CD14-positive monocyte (primary cell): Measurements from ENCODE around the gene ACCS. TPM values are rescaled to one million over a fixed set of nuclear protein-coding genes. Genes with fewer than 3 reads are reported as not detected.

Experiments
- DNase-seq, 3 donors: peaks; one replicate each; pipeline ENCODE4 v3.0.0-alpha.2; 2011 to 2022
- H2AFZ ChIP-seq: 2 replicates; pipeline ENCODE4 v1.6.0; 2012; ENCODE audit warnings: mild to moderate bottlenecking, low read depth, low read length, inconsistent platforms; ENCODE audit not compliant: insufficient read depth, poor library complexity, severe bottlenecking
- H3K27ac ChIP-seq, 2 donors: 1 replicate in 1 of 2; 2 replicates in 1 of 2; pipeline ENCODE4 v1.5.1; 2012 to 2013; ENCODE audit warnings: low read length in 2 of 2, control low read depth in 1 of 2, inconsistent platforms in 1 of 2, low read depth in 1 of 2, mild to moderate bottlenecking in 1 of 2
- H3K27me3 ChIP-seq, 2 donors: one replicate each; pipeline versions ENCODE4 v1.6.0 to v1.6.1; 2011 to 2013; ENCODE audit warnings: low read length in 2 of 2; ENCODE audit not compliant: control insufficient read depth in 2 of 2, insufficient read depth in 2 of 2
- H3K36me3 ChIP-seq, 2 donors: replicated peaks in 1 of 2; 1 replicate in 1 of 2; 2 replicates in 1 of 2; pipeline versions ENCODE4 v1.5.1 to v1.6.1; 2012 to 2013; ENCODE audit warnings: low read length in 2 of 2, control low read depth in 1 of 2, inconsistent platforms in 1 of 2, mild to moderate bottlenecking in 1 of 2; ENCODE audit not compliant: insufficient read depth in 2 of 2, control insufficient read depth in 1 of 2
- H3K4me1 ChIP-seq, 2 donors: 1 replicate in 1 of 2; 2 replicates in 1 of 2; pipeline versions ENCODE4 v1.5.1 to v1.6.1; 2012 to 2013; ENCODE audit warnings: low read length in 2 of 2, control low read depth in 1 of 2, inconsistent platforms in 1 of 2, mild to moderate bottlenecking in 1 of 2, moderate library complexity in 1 of 2; ENCODE audit not compliant: insufficient read depth in 2 of 2, control insufficient read depth in 1 of 2
- H3K4me2 ChIP-seq: replicated peaks from 2 replicates; pipeline ENCODE3; 2012; ENCODE audit warnings: low read length, moderate library complexity, mild to moderate bottlenecking; ENCODE audit not compliant: poor library complexity, severe bottlenecking; ENCODE audit errors: extremely low read depth
- H3K4me3 ChIP-seq, 3 experiments: fragments of 200-600 bp in 1 of 3; sonication (generic) in 1 of 3; replicated peaks in 1 of 3; 1 replicate in 2 of 3; 2 replicates in 1 of 3; pipeline ENCODE4 v1.5.1; 2011 to 2013; ENCODE audit warnings: low read length in 3 of 3, mild to moderate bottlenecking in 3 of 3, control low read depth in 2 of 3, low read depth in 2 of 3, inconsistent platforms in 1 of 3, moderate library complexity in 1 of 3
- H3K79me2 ChIP-seq: 2 replicates; pipeline ENCODE4 v1.6.0; 2012; ENCODE audit warnings: mild to moderate bottlenecking, control low read depth, inconsistent platforms, low read length, moderate library complexity; ENCODE audit not compliant: insufficient read depth
- H3K9ac ChIP-seq: 2 replicates; pipeline ENCODE4 v1.6.0; 2017; ENCODE audit warnings: low read length, mild to moderate bottlenecking; ENCODE audit not compliant: insufficient read depth, poor library complexity, severe bottlenecking
- H3K9me3 ChIP-seq, 2 donors: replicated peaks in 1 of 2; 1 replicate in 1 of 2; 2 replicates in 1 of 2; pipeline versions ENCODE4 v1.5.1 to v1.6.1; 2012 to 2013; ENCODE audit warnings: low read length in 2 of 2, control low read depth in 1 of 2; ENCODE audit not compliant: control insufficient read depth in 1 of 2, insufficient read depth in 1 of 2
- H4K20me1 ChIP-seq: 2 replicates; pipeline ENCODE4 v1.6.0; 2012; ENCODE audit warnings: mild to moderate bottlenecking, low read length, control low read depth, moderate library complexity; ENCODE audit not compliant: insufficient read depth
- H3K27ac Mint-ChIP-seq, 7 donors: one replicate each; pipeline ENCODE4 v1.8.0; 2020; ENCODE audit warnings: mild to moderate bottlenecking in 7 of 7, mixed read lengths in 7 of 7, moderate library complexity in 6 of 7, inconsistent platforms in 2 of 7
- H3K27me3 Mint-ChIP-seq, 3 donors: one replicate each; pipeline ENCODE4 v1.8.0; 2021 to 2022; ENCODE audit warnings: low read depth in 3 of 3, mild to moderate bottlenecking in 3 of 3, mixed read lengths in 3 of 3, moderate library complexity in 3 of 3, inconsistent platforms in 1 of 3
- H3K36me3 Mint-ChIP-seq, 2 donors: one replicate each; pipeline ENCODE4 v1.8.0; 2020; ENCODE audit warnings: mixed read lengths in 2 of 2, inconsistent platforms in 1 of 2, mild to moderate bottlenecking in 1 of 2
- H3K4me1 Mint-ChIP-seq: one replicate; pipeline ENCODE4 v1.8.0; 2020; ENCODE audit warnings: mild to moderate bottlenecking, mixed read lengths
- H3K4me3 Mint-ChIP-seq, 2 donors: one replicate each; pipeline ENCODE4 v1.8.0; 2020; ENCODE audit warnings: mild to moderate bottlenecking in 2 of 2, mixed read lengths in 2 of 2, moderate library complexity in 1 of 2
- H3K9me3 Mint-ChIP-seq, 7 donors: one replicate each; pipeline ENCODE4 v1.8.0; 2020 to 2022; ENCODE audit warnings: mixed read lengths in 7 of 7, mild to moderate bottlenecking in 6 of 7, moderate library complexity in 6 of 7, inconsistent platforms in 2 of 7
- WGBS: methylation state at CpG from one replicate; pipeline ENCODE4 v1.1.5; 2013; ENCODE audit warnings: missing lambda C conversion rate; ENCODE audit not compliant: insufficient coverage; 5-methylcytosine and 5-hydroxymethylcytosine counted together
- intact Hi-C, 2 donors: fragments of 100-400 bp; cut with micrococcal nuclease; formaldehyde crosslinking; loops; one replicate each; pipeline versions ENCODE4 v1.15.0 to v1.15.1; 2023
- polyA plus RNA-seq, 3 donors: library from polyadenylated mRNA; depleted of rRNA in 1 of 3; unstranded in 2 of 3; stranded (reverse) in 1 of 3; fragments of 300-500 nt in 2 of 3; fragments of >200 nt in 1 of 3; fragmentation: Illumina TruSeq in 2 of 3; gene quantifications; 1 replicate in 2 of 3; 2 replicates in 1 of 3; pipeline ENCODE4 v1.2.3, GENCODE V29; 2012 to 2021
- TF ChIP-seq, protein P1 (sequence below): fragments of 200-600 bp; IDR thresholded peaks from one replicate; pipeline ENCODE4 v1.8.0; 2022; ENCODE audit warnings: antibody characterized with exemption, mild to moderate bottlenecking

Gene ACCS
- polyA plus RNA-seq, 3 donors = 1.3 to 46.6 (median 1.7) TPM

DNA sequence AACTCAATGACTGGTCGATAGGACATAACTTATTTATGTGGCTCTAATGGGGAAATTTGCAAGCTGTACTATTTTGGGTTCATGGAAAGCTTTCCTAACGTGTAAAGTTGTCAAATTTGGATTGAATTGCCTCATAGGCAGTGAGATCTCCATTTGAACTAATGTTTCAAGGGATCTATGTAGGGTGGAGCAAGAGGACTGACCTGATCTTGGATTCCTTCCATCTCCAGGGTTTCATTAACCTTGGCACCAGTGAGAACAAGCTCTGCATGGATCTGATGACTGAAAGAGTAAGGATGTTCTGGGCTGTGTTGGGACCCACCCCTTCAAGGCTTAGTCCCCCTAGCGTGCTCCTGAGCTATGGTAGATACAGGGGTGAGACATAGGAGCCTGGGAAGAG lies 16.2 kb upstream of the ACCS start:
- H3K27ac Mint-ChIP-seq = no peak overlapping the region
- no peak overlapping the region for H3K27ac ChIP-seq
- H3K4me1 ChIP-seq = no peaks in the 10 kb centered on the region
- H3K9me3 ChIP-seq = no peaks in the 10 kb centered on the region
- H3K36me3 ChIP-seq = no peaks in the 10 kb centered on the region
- H4K20me1 ChIP-seq = no peaks in the 10 kb centered on the region
- no peak overlapping the region for H2AFZ ChIP-seq
- 73% methylated on average over 1 of the region's 3 CpGs for WGBS
- intact Hi-C loops = no loop called here
- no peak overlapping the region for H3K4me3 Mint-ChIP-seq
- no peaks in the 10 kb centered on the region for H3K27me3 ChIP-seq
- H3K27me3 Mint-ChIP-seq = peaks cover 1 to 5% (median 4%) of the 10 kb centered on the region in 3 donors
- H3K4me1 Mint-ChIP-seq = no peaks in the 10 kb centered on the region
- no peak overlapping the region for H3K4me2 ChIP-seq
- H3K79me2 ChIP-seq = no peaks in the 10 kb centered on the region
- H3K9ac ChIP-seq = no peak overlapping the region
- peaks cover 0 to 8% (median 0%) of the 10 kb centered on the region in 7 donors for H3K9me3 Mint-ChIP-seq
- no peak for DNase-seq
- TF ChIP-seq, protein P1, sequence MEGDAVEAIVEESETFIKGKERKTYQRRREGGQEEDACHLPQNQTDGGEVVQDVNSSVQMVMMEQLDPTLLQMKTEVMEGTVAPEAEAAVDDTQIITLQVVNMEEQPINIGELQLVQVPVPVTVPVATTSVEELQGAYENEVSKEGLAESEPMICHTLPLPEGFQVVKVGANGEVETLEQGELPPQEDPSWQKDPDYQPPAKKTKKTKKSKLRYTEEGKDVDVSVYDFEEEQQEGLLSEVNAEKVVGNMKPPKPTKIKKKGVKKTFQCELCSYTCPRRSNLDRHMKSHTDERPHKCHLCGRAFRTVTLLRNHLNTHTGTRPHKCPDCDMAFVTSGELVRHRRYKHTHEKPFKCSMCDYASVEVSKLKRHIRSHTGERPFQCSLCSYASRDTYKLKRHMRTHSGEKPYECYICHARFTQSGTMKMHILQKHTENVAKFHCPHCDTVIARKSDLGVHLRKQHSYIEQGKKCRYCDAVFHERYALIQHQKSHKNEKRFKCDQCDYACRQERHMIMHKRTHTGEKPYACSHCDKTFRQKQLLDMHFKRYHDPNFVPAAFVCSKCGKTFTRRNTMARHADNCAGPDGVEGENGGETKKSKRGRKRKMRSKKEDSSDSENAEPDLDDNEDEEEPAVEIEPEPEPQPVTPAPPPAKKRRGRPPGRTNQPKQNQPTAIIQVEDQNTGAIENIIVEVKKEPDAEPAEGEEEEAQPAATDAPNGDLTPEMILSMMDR = no peak
- H3K36me3 Mint-ChIP-seq = no peaks in the 10 kb centered on the region
- no peak overlapping the region for H3K4me3 ChIP-seq

DNA sequence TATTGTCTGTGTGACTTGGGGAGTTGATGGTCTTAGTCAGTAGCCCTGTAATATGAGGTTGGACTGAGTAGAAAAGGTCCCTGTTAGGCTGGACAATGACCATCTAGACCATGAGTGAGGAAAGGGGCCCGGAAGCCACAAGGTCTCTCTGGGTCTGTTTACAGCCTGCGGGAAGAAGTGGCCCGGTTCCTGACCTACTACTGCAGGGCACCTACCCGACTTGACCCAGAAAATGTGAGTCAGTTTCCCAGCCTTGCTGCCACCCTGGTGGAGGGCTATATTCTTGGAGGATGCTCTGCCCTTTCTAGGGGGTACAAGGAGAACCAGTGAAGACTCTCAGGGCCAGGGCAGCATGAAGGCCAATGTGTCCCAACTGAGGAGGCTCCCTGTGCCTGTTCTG lies 14.9 kb upstream of the ACCS start:
- H3K4me1 Mint-ChIP-seq = no peaks in the 10 kb centered on the region
- DNase-seq = no peak
- H3K9me3 ChIP-seq = no peaks in the 10 kb centered on the region
- no peak overlapping the region for H2AFZ ChIP-seq
- no peak overlapping the region for H3K9ac ChIP-seq
- no peak overlapping the region for H3K4me3 ChIP-seq
- H3K79me2 ChIP-seq = no peaks in the 10 kb centered on the region
- H3K36me3 ChIP-seq = no peaks in the 10 kb centered on the region
- no peaks in the 10 kb centered on the region for H4K20me1 ChIP-seq
- WGBS = 97% methylated on average over 3 of the region's 4 CpGs
- no peak overlapping the region for H3K4me2 ChIP-seq
- peaks cover 0 to 8% (median 0%) of the 10 kb centered on the region in 7 donors for H3K9me3 Mint-ChIP-seq
- no peak overlapping the region for H3K4me3 Mint-ChIP-seq
- intact Hi-C loops = no loop called here
- H3K27me3 ChIP-seq = no peaks in the 10 kb centered on the region
- TF ChIP-seq, protein P1 = no peak
- H3K4me1 ChIP-seq = no peaks in the 10 kb centered on the region
- H3K27ac ChIP-seq = no peak overlapping the region
- H3K27ac Mint-ChIP-seq = no peak overlapping the region
- H3K36me3 Mint-ChIP-seq = no peaks in the 10 kb centered on the region
- peaks cover 1 to 8% (median 2%) of the 10 kb centered on the region in 3 donors for H3K27me3 Mint-ChIP-seq
